ENCODE measurements around the gene LRP8.

LRP8 gene

GRCh38 chr1:53294567-53294966 is 33.3 kb downstream of the LRP8 start:
- H3K4me1 ChIP-seq (ENCODE audit: control insufficient read depth, insufficient read depth, low read length, poor library complexity, severe bottlenecking): peaks cover 26% of the 10 kb centered on the region
- no peaks in the 10 kb centered on the region for H3K36me3 ChIP-seq (ENCODE audit: control insufficient read depth, insufficient read depth, low read length)
- no peak overlapping the region for H3K4me3 ChIP-seq (ENCODE audit: insufficient read depth, low read depth, low read length, poor library complexity, severe bottlenecking)
- no peaks in the 10 kb centered on the region for H3K9me3 ChIP-seq (ENCODE audit: control insufficient read depth, low read length)
- H3K27ac ChIP-seq (ENCODE audit: insufficient read depth, low read length, poor library complexity, severe bottlenecking): no peak overlapping the region
- no peak for DNase-seq
- H3K27me3 ChIP-seq (replicated peaks; ENCODE audit: control insufficient read depth, insufficient read depth, low read length, poor library complexity, severe bottlenecking): no peaks in the 10 kb centered on the region

GRCh38 chr1:53294061-53294460 is 33.8 kb downstream of the LRP8 start:
- Histone ChIP-seq H3K27me3 (replicated peaks; ENCODE audit: control insufficient read depth, insufficient read depth, low read length, poor library complexity, severe bottlenecking) (no peaks in the 10 kb centered on the region), H3K4me1 (ENCODE audit: control insufficient read depth, insufficient read depth, low read length, poor library complexity, severe bottlenecking) (peaks cover 26% of the 10 kb centered on the region), H3K4me3 (ENCODE audit: insufficient read depth, low read depth, low read length, poor library complexity, severe bottlenecking) (no peak overlapping the region), H3K27ac (ENCODE audit: insufficient read depth, low read length, poor library complexity, severe bottlenecking) (no peak overlapping the region), H3K36me3 (ENCODE audit: control insufficient read depth, insufficient read depth, low read length) (peaks cover 2% of the 10 kb centered on the region), H3K9me3 (ENCODE audit: control insufficient read depth, low read length) (no peaks in the 10 kb centered on the region)
- no peak for DNase-seq

- H3K27me3 ChIP-seq (replicated peaks; ENCODE audit: control insufficient read depth, insufficient read depth, low read length, poor library complexity, severe bottlenecking): no peaks in the 10 kb centered on the region
- H3K36me3 ChIP-seq (ENCODE audit: control insufficient read depth, insufficient read depth, low read length): peaks cover 8% of the 10 kb centered on the region
- peaks cover 26% of the 10 kb centered on the region for H3K4me1 ChIP-seq (ENCODE audit: control insufficient read depth, insufficient read depth, low read length, poor library complexity, severe bottlenecking)
- no peak overlapping the region for H3K4me3 ChIP-seq (ENCODE audit: insufficient read depth, low read depth, low read length, poor library complexity, severe bottlenecking)
- no peaks in the 10 kb centered on the region for H3K9me3 ChIP-seq (ENCODE audit: control insufficient read depth, low read length)
- no peak for DNase-seq
- no peak overlapping the region for H3K27ac ChIP-seq (ENCODE audit: insufficient read depth, low read length, poor library complexity, severe bottlenecking)
These were observed 34.7 kb downstream of the LRP8 start for GRCh38 chr1:53293123-53293522.

- Histone ChIP-seq H3K27ac (ENCODE audit: insufficient read depth, low read length, poor library complexity, severe bottlenecking) (no peak overlapping the region), H3K4me1 (ENCODE audit: control insufficient read depth, insufficient read depth, low read length, poor library complexity, severe bottlenecking) (peaks cover 26% of the 10 kb centered on the region), H3K4me3 (ENCODE audit: insufficient read depth, low read depth, low read length, poor library complexity, severe bottlenecking) (no peak overlapping the region), H3K36me3 (ENCODE audit: control insufficient read depth, insufficient read depth, low read length) (peaks cover 8% of the 10 kb centered on the region), H3K9me3 (ENCODE audit: control insufficient read depth, low read length) (no peaks in the 10 kb centered on the region), H3K27me3 (replicated peaks; ENCODE audit: control insufficient read depth, insufficient read depth, low read length, poor library complexity, severe bottlenecking) (no peaks in the 10 kb centered on the region)
- no peak for DNase-seq
These were observed 35.2 kb downstream of the LRP8 start for GRCh38 chr1:53292690-53293089.

- no peaks in the 10 kb centered on the region for H3K27me3 ChIP-seq (replicated peaks; ENCODE audit: control insufficient read depth, insufficient read depth, low read length, poor library complexity, severe bottlenecking)
- H3K4me3 ChIP-seq (ENCODE audit: insufficient read depth, low read depth, low read length, poor library complexity, severe bottlenecking): no peak overlapping the region
- peaks cover 13% of the 10 kb centered on the region for H3K36me3 ChIP-seq (ENCODE audit: control insufficient read depth, insufficient read depth, low read length)
- peaks cover 26% of the 10 kb centered on the region for H3K4me1 ChIP-seq (ENCODE audit: control insufficient read depth, insufficient read depth, low read length, poor library complexity, severe bottlenecking)
- DNase-seq: no peak
- H3K27ac ChIP-seq (ENCODE audit: insufficient read depth, low read length, poor library complexity, severe bottlenecking): no peak overlapping the region
- no peaks in the 10 kb centered on the region for H3K9me3 ChIP-seq (ENCODE audit: control insufficient read depth, low read length)
These were observed 36.3 kb downstream of the LRP8 start for GRCh38 chr1:53291574-53291973.

GRCh38 chr1:53288790-53289429 is 39.0 kb downstream of the LRP8 start:
- H3K9me3 ChIP-seq (ENCODE audit: control insufficient read depth, low read length): no peaks in the 10 kb centered on the region
- no peaks in the 10 kb centered on the region for H3K27me3 ChIP-seq (replicated peaks; ENCODE audit: control insufficient read depth, insufficient read depth, low read length, poor library complexity, severe bottlenecking)
- no peak for DNase-seq
- H3K27ac ChIP-seq (ENCODE audit: insufficient read depth, low read length, poor library complexity, severe bottlenecking): no peak overlapping the region
- peaks cover 14% of the 10 kb centered on the region for H3K4me1 ChIP-seq (ENCODE audit: control insufficient read depth, insufficient read depth, low read length, poor library complexity, severe bottlenecking)
- peaks cover 13% of the 10 kb centered on the region for H3K36me3 ChIP-seq (ENCODE audit: control insufficient read depth, insufficient read depth, low read length)
- H3K4me3 ChIP-seq (ENCODE audit: insufficient read depth, low read depth, low read length, poor library complexity, severe bottlenecking): no peak overlapping the region

GRCh38 chr1:53288002-53288789 is 39.7 kb downstream of the LRP8 start:
- Histone ChIP-seq H3K27ac (ENCODE audit: insufficient read depth, low read length, poor library complexity, severe bottlenecking) (no peak overlapping the region), H3K4me1 (ENCODE audit: control insufficient read depth, insufficient read depth, low read length, poor library complexity, severe bottlenecking) (peaks cover 7% of the 10 kb centered on the region), H3K9me3 (ENCODE audit: control insufficient read depth, low read length) (no peaks in the 10 kb centered on the region), H3K4me3 (ENCODE audit: insufficient read depth, low read depth, low read length, poor library complexity, severe bottlenecking) (no peak overlapping the region), H3K27me3 (replicated peaks; ENCODE audit: control insufficient read depth, insufficient read depth, low read length, poor library complexity, severe bottlenecking) (no peaks in the 10 kb centered on the region), H3K36me3 (ENCODE audit: control insufficient read depth, insufficient read depth, low read length) (peaks cover 13% of the 10 kb centered on the region)
- DNase-seq: no peak

- Histone ChIP-seq H3K9me3 (ENCODE audit: control insufficient read depth, low read length) (no peaks in the 10 kb centered on the region), H3K27ac (ENCODE audit: insufficient read depth, low read length, poor library complexity, severe bottlenecking) (no peak overlapping the region), H3K27me3 (replicated peaks; ENCODE audit: control insufficient read depth, insufficient read depth, low read length, poor library complexity, severe bottlenecking) (no peaks in the 10 kb centered on the region), H3K4me1 (ENCODE audit: control insufficient read depth, insufficient read depth, low read length, poor library complexity, severe bottlenecking) (no peaks in the 10 kb centered on the region), H3K36me3 (ENCODE audit: control insufficient read depth, insufficient read depth, low read length) (peaks cover 13% of the 10 kb centered on the region), H3K4me3 (ENCODE audit: insufficient read depth, low read depth, low read length, poor library complexity, severe bottlenecking) (no peak overlapping the region)
- DNase-seq: no peak
These were observed 40.9 kb downstream of the LRP8 start for GRCh38 chr1:53286955-53287354.

- peaks cover 13% of the 10 kb centered on the region for H3K36me3 ChIP-seq (ENCODE audit: control insufficient read depth, insufficient read depth, low read length)
- no peak for DNase-seq
- no peak overlapping the region for H3K4me3 ChIP-seq (ENCODE audit: insufficient read depth, low read depth, low read length, poor library complexity, severe bottlenecking)
- H3K27me3 ChIP-seq (replicated peaks; ENCODE audit: control insufficient read depth, insufficient read depth, low read length, poor library complexity, severe bottlenecking): no peaks in the 10 kb centered on the region
- no peaks in the 10 kb centered on the region for H3K4me1 ChIP-seq (ENCODE audit: control insufficient read depth, insufficient read depth, low read length, poor library complexity, severe bottlenecking)
- H3K9me3 ChIP-seq (ENCODE audit: control insufficient read depth, low read length): no peaks in the 10 kb centered on the region
- no peak overlapping the region for H3K27ac ChIP-seq (ENCODE audit: insufficient read depth, low read length, poor library complexity, severe bottlenecking)
These were observed 41.7 kb downstream of the LRP8 start for GRCh38 chr1:53285969-53286760.

GRCh38 chr1:53285546-53285945 is 42.3 kb downstream of the LRP8 start:
- peaks cover 13% of the 10 kb centered on the region for H3K36me3 ChIP-seq (ENCODE audit: control insufficient read depth, insufficient read depth, low read length)
- H3K27me3 ChIP-seq (replicated peaks; ENCODE audit: control insufficient read depth, insufficient read depth, low read length, poor library complexity, severe bottlenecking): no peaks in the 10 kb centered on the region
- H3K27ac ChIP-seq (ENCODE audit: insufficient read depth, low read length, poor library complexity, severe bottlenecking): no peak overlapping the region
- no peaks in the 10 kb centered on the region for H3K4me1 ChIP-seq (ENCODE audit: control insufficient read depth, insufficient read depth, low read length, poor library complexity, severe bottlenecking)
- DNase-seq: no peak
- H3K9me3 ChIP-seq (ENCODE audit: control insufficient read depth, low read length): no peaks in the 10 kb centered on the region
- no peak overlapping the region for H3K4me3 ChIP-seq (ENCODE audit: insufficient read depth, low read depth, low read length, poor library complexity, severe bottlenecking)

Measured in effector memory CD4-positive, alpha-beta T cell (primary cell).